IMR-90 (cell line): ENCODE measurements around the gene SMIM12. TPM values are rescaled to one million over a fixed set of nuclear protein-coding genes. Genes with fewer than 3 reads are reported as not detected.

Experiments
- ATAC-seq: fragments of 200-7000 bp; cut with Tn5 transposase; 2 replicates; pipeline ENCODE4 v1.9.1; 2020; ENCODE audit warnings: low read depth, mild to moderate bottlenecking, moderate library complexity
- BruUV-seq: library from RNA; stranded (reverse); fragments of 400-500 nt; replicated peaks from 2 replicates; lab custom pipeline; 2021; lab: Mats Ljungman, UMichigan
- CTCF ChIA-PET: fragments of 300-600 bp; formaldehyde crosslinking; extraction: SDS; loops from one replicate; lab custom pipeline; 2021; ENCODE audit warnings: antibody characterized with exemption; lab: Yijun Ruan, JAX
- POLR2A ChIA-PET: fragments of 300-600 bp; sonication (Branson Sonifier 250); formaldehyde crosslinking; loops from one replicate; lab custom pipeline; 2022; ENCODE audit warnings: antibody characterized with exemption; ENCODE audit not compliant: unreplicated experiment; lab: Charles Lee
- DNase-seq: peaks from one replicate; pipeline ENCODE4 v3.0.0; 2013
- H2AFZ ChIP-seq: replicated peaks from 2 replicates; pipeline ENCODE3; 2013; ENCODE audit warnings: low read length, mild to moderate bottlenecking; ENCODE audit not compliant: poor library complexity
- H2AK5ac ChIP-seq: 2 replicates; pipeline ENCODE4 v1.6.1; 2013; ENCODE audit warnings: low read depth, low read length, inconsistent platforms
- H2AK9ac ChIP-seq: replicated peaks from 2 replicates; pipeline ENCODE3; 2013; ENCODE audit warnings: mild to moderate bottlenecking, low read depth, low read length, moderate library complexity; ENCODE audit not compliant: poor library complexity
- H2BK120ac ChIP-seq: 2 replicates; pipeline ENCODE4 v1.6.1; 2013; ENCODE audit warnings: low read depth, low read length, inconsistent platforms
- H2BK15ac ChIP-seq: 3 replicates; pipeline ENCODE4 v1.6.1; 2013; ENCODE audit warnings: low read depth, low read length, inconsistent platforms
- H2BK20ac ChIP-seq: 2 replicates; pipeline ENCODE4 v1.6.1; 2013; ENCODE audit warnings: low read depth, mild to moderate bottlenecking, inconsistent platforms, low read length, moderate library complexity
- H2BK5ac ChIP-seq: 2 replicates; pipeline ENCODE4 v1.6.1; 2013; ENCODE audit warnings: mild to moderate bottlenecking, low read depth, low read length, inconsistent platforms; ENCODE audit not compliant: poor library complexity, severe bottlenecking
- H3K14ac ChIP-seq: replicated peaks from 2 replicates; pipeline ENCODE4 v1.6.1; 2013; ENCODE audit warnings: low read depth, low read length, inconsistent platforms
- H3K18ac ChIP-seq: 2 replicates; pipeline ENCODE4 v1.6.1; 2013; ENCODE audit warnings: low read depth, low read length, control low read depth
- H3K23ac ChIP-seq: 2 replicates; pipeline ENCODE4 v1.6.1; 2013; ENCODE audit warnings: low read depth, low read length, inconsistent platforms
- H3K27ac ChIP-seq: 2 replicates; pipeline ENCODE4 v1.5.1; 2013; ENCODE audit warnings: mild to moderate bottlenecking, control low read depth, low read length; ENCODE audit not compliant: insufficient read depth
- H3K27me3 ChIP-seq: 2 replicates; pipeline ENCODE4 v1.6.1; 2013; ENCODE audit warnings: low read length; ENCODE audit not compliant: control insufficient read depth, insufficient read depth
- H3K36me3 ChIP-seq: 2 replicates; pipeline ENCODE4 v1.6.1; 2013; ENCODE audit warnings: low read length, mixed read lengths; ENCODE audit not compliant: control insufficient read depth, insufficient read depth
- H3K4ac ChIP-seq: 2 replicates; pipeline ENCODE4 v1.6.1; 2013; ENCODE audit warnings: low read depth, low read length, inconsistent platforms
- H3K4me1 ChIP-seq: 2 replicates; pipeline ENCODE4 v1.6.1; 2013; ENCODE audit warnings: low read length, mixed read lengths; ENCODE audit not compliant: control insufficient read depth, insufficient read depth
- H3K4me2 ChIP-seq: 2 replicates; pipeline ENCODE4 v1.6.1; 2013; ENCODE audit warnings: low read depth, mild to moderate bottlenecking, control low read depth, low read length, moderate library complexity
- H3K4me3 ChIP-seq: 2 replicates; pipeline ENCODE4 v1.5.1; 2013; ENCODE audit warnings: low read depth, mild to moderate bottlenecking, control low read depth, low read length, moderate library complexity; ENCODE audit not compliant: insufficient read depth
- H3K56ac ChIP-seq: 2 replicates; pipeline ENCODE4 v1.6.1; 2013; ENCODE audit warnings: low read length, inconsistent platforms; ENCODE audit not compliant: insufficient read depth; ENCODE audit errors: extremely low read depth
- H3K79me1 ChIP-seq, 2 experiments: 2 replicates each; pipeline ENCODE4 v1.6.1; 2013; ENCODE audit warnings: low read length in 2 of 2, inconsistent platforms in 1 of 2, low read depth in 1 of 2
- H3K9ac ChIP-seq: 2 replicates; pipeline ENCODE4 v1.6.1; 2013; ENCODE audit warnings: low read depth, low read length, control low read depth
- H3K9me1 ChIP-seq: 2 replicates; pipeline ENCODE4 v1.6.1; 2013; ENCODE audit warnings: low read length, inconsistent platforms; ENCODE audit not compliant: insufficient read depth
- H3K9me3 ChIP-seq: 2 replicates; pipeline ENCODE4 v1.6.1; 2013; ENCODE audit warnings: low read length; ENCODE audit not compliant: control insufficient read depth, insufficient read depth
- H4K20me1 ChIP-seq: 2 replicates; pipeline ENCODE4 v1.6.1; 2013; ENCODE audit warnings: low read length, inconsistent platforms; ENCODE audit not compliant: insufficient read depth
- H4K5ac ChIP-seq: 2 replicates; pipeline ENCODE4 v1.6.1; 2013; ENCODE audit warnings: mild to moderate bottlenecking, low read depth, low read length, control low read depth
- H4K8ac ChIP-seq, 2 experiments: 2 replicates each; pipeline ENCODE4 v1.6.1; 2013; ENCODE audit warnings: low read depth in 2 of 2, low read length in 2 of 2, control low read depth in 1 of 2, inconsistent platforms in 1 of 2
- H4K91ac ChIP-seq: 2 replicates; pipeline ENCODE4 v1.6.1; 2013; ENCODE audit warnings: low read depth, low read length, inconsistent platforms; ENCODE audit not compliant: insufficient read depth
- RAD21 ChIP-seq: IDR thresholded peaks from 2 replicates; pipeline ENCODE4 v1.6.1; 2012; ENCODE audit warnings: low read length, improper control_type of control experiment
- WGBS, 2 experiments: methylation state at CpG; one replicate each; pipeline versions ENCODE4 v1.1.5 to v1.1.7; 2013; ENCODE audit warnings: missing lambda C conversion rate in 2 of 2; ENCODE audit not compliant: insufficient read length in 1 of 2; ENCODE audit errors: extremely low coverage in 2 of 2; 5-methylcytosine and 5-hydroxymethylcytosine counted together
- dilution Hi-C: fragments of 300-500 bp; cut with HindIII; formaldehyde crosslinking; loops from one replicate; pipeline ENCODE4 v1.14.3; 2018; ENCODE audit warnings: low sequenced_read_pairs; ENCODE audit not compliant: unreplicated experiment
- in situ Hi-C: fragments of 300-500 bp; cut with MboI; formaldehyde crosslinking; loops from 3 replicates; pipeline ENCODE4 v1.14.3; 2019; ENCODE audit warnings: low sequenced_read_pairs, inconsistent platforms, mixed read lengths
- intact Hi-C: fragments of 100-400 bp; cut with micrococcal nuclease; formaldehyde crosslinking; loops from 2 replicates; pipeline ENCODE4 v1.10.0; 2022
- polyA plus RNA-seq, 3 experiments: library from polyadenylated mRNA; depleted of rRNA; stranded (reverse); fragments of >200 nt; gene quantifications; 2 replicates each; pipeline ENCODE4 v1.2.3, GENCODE V29; 2012; ENCODE audit warnings: low replicate concordance in 1 of 3
- total RNA-seq: library from RNA; depleted of rRNA; stranded (reverse); fragments of >200 nt; gene quantifications from 2 replicates; pipeline ENCODE4 v1.2.3, GENCODE V29; 2012

Gene SMIM12
- total and polyA plus RNA-seq, 2 of the 4 experiments (the other 2 are of a cell fraction) = 31.9 to 44.4 TPM

DNA sequence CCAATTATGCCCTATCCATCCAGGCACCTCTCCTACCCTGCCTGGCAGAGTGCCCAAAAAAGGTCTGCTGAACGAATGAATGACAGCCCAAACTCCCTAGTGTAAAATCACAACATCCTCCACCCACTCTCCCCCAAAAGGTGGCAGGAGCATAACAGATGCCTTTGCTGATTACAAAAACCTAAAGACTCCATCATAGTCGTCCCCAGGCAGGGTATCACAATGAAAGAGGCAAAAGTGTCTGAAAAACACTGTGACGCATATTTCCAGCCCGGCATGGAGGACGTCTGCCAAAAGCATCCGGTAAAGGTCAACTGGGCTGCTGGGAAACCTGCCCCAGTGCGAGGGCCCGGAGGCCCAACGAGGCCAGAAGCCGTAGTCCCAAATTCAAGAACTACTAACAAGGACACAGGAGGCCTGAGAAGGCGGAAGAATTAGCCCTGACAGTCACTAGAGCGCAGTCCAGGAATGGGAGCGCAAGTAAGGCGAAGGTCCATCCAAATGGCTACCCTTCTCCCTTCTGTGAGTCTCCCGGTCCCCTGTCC is 576 bp downstream of the SMIM12 start:
- peak overlapping the region; percentile 39 for H2BK5ac ChIP-seq
- peak overlapping the region; percentile 89 for H3K4me3 ChIP-seq
- H2AK5ac ChIP-seq = peak overlapping the region; percentile 55
- H4K5ac ChIP-seq = peak overlapping the region; percentile 53
- no peak overlapping the region for H2BK20ac ChIP-seq
- peak overlapping the region; percentile 91 for H3K4me2 ChIP-seq
- no peak overlapping the region for H2BK15ac ChIP-seq
- H3K9ac ChIP-seq = peak overlapping the region; percentile 84
- no TSS peak for BruUV-seq
- H4K8ac ChIP-seq = peak overlapping the region; percentile 68 to 86
- H3K27me3 ChIP-seq = peaks cover 4% of the 10 kb centered on the region; the same call in 1 of the 2 replicates
- peak overlapping the region; percentile 77 for H3K4ac ChIP-seq
- H2BK120ac ChIP-seq = no peak overlapping the region; the same call in 1 of the 2 replicates
- intact Hi-C loops = loop anchor here (2.0 to 10.0 kb wide), 2 partner anchors 126 to 326 kb away; partner anchors contain the start of gene TMEM35B
- peak overlapping the region; percentile 57 for H3K27ac ChIP-seq
- ChIA-PET POLR2A (no interaction called here), CTCF (interaction anchor here (0.5 to 1.5 kb wide), 6 partner anchors 12 to 378 kb away, joined by 3 to 5 read pairs (median 3); no protein-coding TSS in a partner anchor)
- 0% methylated on average over 3 of the region's 15 CpGs; no CpG with 5 or more reads in 1 of the 2 experiments for WGBS, 2 experiments
- H3K36me3 ChIP-seq = peaks cover 13% of the 10 kb centered on the region
- H3K18ac ChIP-seq = no peak overlapping the region; the same call in 1 of the 2 replicates
- peaks cover 0 to 19% of the 10 kb centered on the region in 2 experiments; a peak in 2 of 4 replicates for H3K79me1 ChIP-seq
- H3K14ac ChIP-seq = peak overlapping the region; percentile 59
- H4K91ac ChIP-seq = peak overlapping the region; percentile 75
- H3K23ac ChIP-seq = peak overlapping the region; percentile 19
- ATAC-seq (peak; percentile 33), DNase-seq (peak; percentile 28)
- H3K9me1 ChIP-seq = no peaks in the 10 kb centered on the region; the same call in 1 of the 2 replicates
- no peaks in the 10 kb centered on the region for H3K9me3 ChIP-seq
- dilution Hi-C loops = no loop called here
- no peak for TF ChIP-seq RAD21
- H2AK9ac ChIP-seq = peak overlapping the region; percentile 76
- 0 out of 2 replicates have a peak, but pooled peaks cover 3% of the 10 kb centered on the region for H4K20me1 ChIP-seq
- H3K4me1 ChIP-seq = no peaks in the 10 kb centered on the region; the same call in 1 of the 2 replicates
- peak overlapping the region; percentile 95 for H2AFZ ChIP-seq
- in situ Hi-C loops = no loop called here
- H3K56ac ChIP-seq = peak overlapping the region; percentile 81; the same call in 1 of the 2 replicates
